ENCODE data around the gene TYK2. TPM values are rescaled to one million over a fixed set of nuclear protein-coding genes. Genes with fewer than 3 reads are reported as not detected.

Gene TYK2
- total and polyA plus RNA-seq, 2 of the 13 experiments (the other 11 are each of a cell fraction or from before 2014, with no cell fraction given): 38.8 to 60.1 TPM

DNA sequence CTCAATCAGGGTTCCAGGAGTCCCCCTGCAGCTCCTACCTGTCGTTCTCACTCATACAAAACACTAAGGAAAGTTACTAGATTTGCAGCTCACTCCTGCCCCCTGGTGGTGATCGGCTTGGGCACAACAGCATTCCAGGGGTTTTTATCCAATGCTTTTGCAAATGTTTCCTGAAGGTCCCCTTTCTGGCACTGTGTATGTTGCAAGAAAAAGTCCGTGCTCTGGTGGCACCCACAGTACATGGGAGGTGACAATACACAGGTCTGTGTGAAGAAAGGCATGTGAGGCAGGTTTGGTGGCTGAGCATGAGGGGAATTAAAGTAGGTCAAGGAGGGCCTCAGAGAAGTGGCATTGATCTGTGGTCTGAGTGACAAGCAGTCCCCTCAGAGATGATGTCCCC lies 8.6 kb upstream of the TYK2 start (continued):
- TF ChIP-seq ZNF18 (CRISPR knock-in tag; IDR thresholded peaks at IDR 0.05; ENCODE audit: insufficient replicate concordance) (no peak), KDM5B (CRISPR knock-in tag; IDR thresholded peaks at IDR 0.05; ENCODE audit: borderline replicate concordance) (0 out of 2 replicates have a peak, but pooled peaks have one; percentile 46), RAD21 (CRISPR knock-in tag; IDR thresholded peaks at IDR 0.05) (peak; percentile 70), REL (CRISPR knock-in tag; conservative IDR thresholded peaks at IDR 0.05) (0 out of 2 replicates have a peak, but pooled peaks have one; percentile 52), ZSCAN31 (CRISPR knock-in tag; IDR thresholded peaks at IDR 0.05; ENCODE audit: low read depth) (peak; percentile 61; the same call in 1 of the 2 replicates), CENPX (CRISPR knock-in tag; IDR thresholded peaks at IDR 0.05) (no peak)
- TF ChIP-seq, protein P1, sequence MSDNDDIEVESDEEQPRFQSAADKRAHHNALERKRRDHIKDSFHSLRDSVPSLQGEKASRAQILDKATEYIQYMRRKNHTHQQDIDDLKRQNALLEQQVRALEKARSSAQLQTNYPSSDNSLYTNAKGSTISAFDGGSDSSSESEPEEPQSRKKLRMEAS (IDR thresholded peaks at IDR 0.05): peak; percentile 10; the same call in 1 of the 2 replicates
- TF ChIP-seq, protein P2, sequence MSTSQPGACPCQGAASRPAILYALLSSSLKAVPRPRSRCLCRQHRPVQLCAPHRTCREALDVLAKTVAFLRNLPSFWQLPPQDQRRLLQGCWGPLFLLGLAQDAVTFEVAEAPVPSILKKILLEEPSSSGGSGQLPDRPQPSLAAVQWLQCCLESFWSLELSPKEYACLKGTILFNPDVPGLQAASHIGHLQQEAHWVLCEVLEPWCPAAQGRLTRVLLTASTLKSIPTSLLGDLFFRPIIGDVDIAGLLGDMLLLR (CRISPR knock-in tag; IDR thresholded peaks at IDR 0.05): peak; percentile 63; the same call in 1 of the 2 replicates

GRCh38 chr19:10384580-10384979 lies 4.2 kb upstream of the TYK2 start:
- Histone ChIP-seq H3K79me2 (ENCODE audit: insufficient read depth, low read length) (peaks cover 7% of the 10 kb centered on the region), H2AFZ (ENCODE audit: low read length) (no peak overlapping the region), H3K27me3 (ENCODE audit: control insufficient read depth in 1 of 2, insufficient read depth in 2 of 2, low read length in 2 of 2) (no peaks in the 10 kb centered on the region; a peak in 1 of 5 replicates), H3K36me3 (replicated peaks in 1 of 2; ENCODE audit: control insufficient read depth in 1 of 2, insufficient read depth in 2 of 2, low read length in 2 of 2) (no peaks in the 10 kb centered on the region), H3K4me3 (replicated peaks in 1 of 3; ENCODE audit: insufficient read depth in 1 of 3, low read depth in 2 of 3, low read length in 3 of 3) (peak overlapping the region in 1 of 3 experiments; percentile 38; a peak in 1 of 6 replicates), H3K27ac (ENCODE audit: extremely low read length, insufficient read depth, low read length) (no peak overlapping the region), H3K4me1 (ENCODE audit: insufficient read depth, low read length) (peaks cover 49% of the 10 kb centered on the region), H3K4me2 (ENCODE audit: low read depth, low read length) (peak overlapping the region; percentile 52), H4K20me1 (ENCODE audit: insufficient read depth, low read length) (no peaks in the 10 kb centered on the region), H3K9me3 (ENCODE audit: low read length) (no peaks in the 10 kb centered on the region), H3K9ac (ENCODE audit: insufficient read depth, low read depth, low read length) (no peak overlapping the region)
- FAIRE-seq: peak; percentile 50
- peak; percentile 40 for ATAC-seq
- POLR2A ChIA-PET: interaction anchor here (1.6 kb wide), 1 partner anchor 113 kb away, joined by 8 read pairs; the partner anchor contains the start of gene ICAM1
- 22% methylated on average over 9 of the region's 9 CpGs for WGBS (ENCODE audit: low lambda C conversion rate)
- peak; percentile 38 for DNase-seq (ENCODE audit: low spot score)
- CTCF ChIA-PET (ENCODE audit: low intra/inter-chr PET ratio, low total read pairs): no interaction called here
- intact Hi-C loops (cut with micrococcal nuclease; ENCODE audit: unreplicated experiment): no loop called here
- no TSS peak for BruUV-seq (replicated peaks)
- in situ Hi-C loops (cut with HindIII; ENCODE audit: extremely low pct_ligation_motif_present, low pct_unique_long_range_greater_than_20kb): loop anchor here (5.0 kb wide), 1 partner anchor 47 kb away; the partner anchor contains the start of gene ICAM3
- TF ChIP-seq GTF3A (CRISPR knock-in tag; conservative IDR thresholded peaks at IDR 0.05): no peak
- TF ChIP-seq MLLT10 (CRISPR knock-in tag; IDR thresholded peaks at IDR 0.05): no peak
- TF ChIP-seq SAP130 (CRISPR knock-in tag; IDR thresholded peaks at IDR 0.05; ENCODE audit: low read depth): peak; percentile 28; the same call in 1 of the 2 replicates
- TF ChIP-seq ZNF574 (CRISPR knock-in tag; IDR thresholded peaks at IDR 0.05): 0 out of 2 replicates have a peak, but pooled peaks have one; percentile 15
- TF ChIP-seq, protein P2 (CRISPR knock-in tag; IDR thresholded peaks at IDR 0.05): no peak
- TF ChIP-seq ZKSCAN1 (IDR thresholded peaks at IDR 0.05; ENCODE audit: low read length): 0 out of 2 replicates have a peak, but pooled peaks have one; percentile 29
- peak; percentile 39; the same call in 1 of the 2 replicates for TF ChIP-seq ZMYM3 (CRISPR knock-in tag; IDR thresholded peaks at IDR 0.05)
- peak; percentile 40; the same call in 1 of the 2 replicates for TF ChIP-seq PITX1 (CRISPR knock-in tag; IDR thresholded peaks at IDR 0.05)
- no peak; the same call in 1 of the 2 replicates for TF ChIP-seq NR2F6 (IDR thresholded peaks at IDR 0.05)
- peak; percentile 38; the same call in 1 of the 2 replicates for TF ChIP-seq NR2F6 (CRISPR knock-in tag; IDR thresholded peaks at IDR 0.05)
- 0 out of 2 replicates have a peak, but pooled peaks have one; percentile 55 for TF ChIP-seq KDM5B (CRISPR knock-in tag; IDR thresholded peaks at IDR 0.05; ENCODE audit: borderline replicate concordance)
